HG03457 (cell line): ENCODE results near the gene SERPINA7.
"Not testable (repeated sequence)": the region's sequence is repeated elsewhere in the genome, so short reads cannot be mapped to it uniquely, and the experiment has no call there.

Experiments used
- ATAC-seq: cut with Tn5 transposase; IDR thresholded peaks from one replicate; pipeline ENCODE4 v1.9.1; 2021; ENCODE audit warnings: moderate number of reproducible peaks; ENCODE audit not compliant: unreplicated experiment

SERPINA7 gene, protein sequence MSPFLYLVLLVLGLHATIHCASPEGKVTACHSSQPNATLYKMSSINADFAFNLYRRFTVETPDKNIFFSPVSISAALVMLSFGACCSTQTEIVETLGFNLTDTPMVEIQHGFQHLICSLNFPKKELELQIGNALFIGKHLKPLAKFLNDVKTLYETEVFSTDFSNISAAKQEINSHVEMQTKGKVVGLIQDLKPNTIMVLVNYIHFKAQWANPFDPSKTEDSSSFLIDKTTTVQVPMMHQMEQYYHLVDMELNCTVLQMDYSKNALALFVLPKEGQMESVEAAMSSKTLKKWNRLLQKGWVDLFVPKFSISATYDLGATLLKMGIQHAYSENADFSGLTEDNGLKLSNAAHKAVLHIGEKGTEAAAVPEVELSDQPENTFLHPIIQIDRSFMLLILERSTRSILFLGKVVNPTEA

DNA sequence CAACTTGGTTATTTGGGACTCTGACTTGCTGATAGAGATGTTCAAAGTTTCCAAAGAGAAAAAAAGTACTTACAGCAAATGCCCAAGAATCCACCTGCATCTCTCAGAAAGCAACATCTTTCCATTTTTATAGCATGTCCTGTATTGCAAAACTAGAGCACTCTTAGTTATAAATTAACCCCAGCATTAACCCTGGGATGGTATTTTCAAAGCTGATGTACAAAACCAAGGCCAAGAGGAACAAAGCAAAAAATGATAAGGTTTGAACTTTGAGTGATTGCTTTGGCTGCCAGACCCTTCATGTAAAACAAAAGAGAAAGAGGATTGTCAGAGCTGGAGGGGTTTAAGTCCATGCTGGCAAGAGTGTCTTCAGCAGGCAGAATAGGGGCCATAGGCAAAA lies at the start of gene SERPINA7:
SERPINA7 (minus strand) TSS at position 103 of the 400 bp plus-strand sequence. CDS start 1,669 bp downstream, outside the sequence.
- no peak for ATAC-seq

- ATAC-seq, result no peak
Measured at GRCh38 chrX:106069048-106069447, 30.5 kb upstream of the SERPINA7 start.

DNA sequence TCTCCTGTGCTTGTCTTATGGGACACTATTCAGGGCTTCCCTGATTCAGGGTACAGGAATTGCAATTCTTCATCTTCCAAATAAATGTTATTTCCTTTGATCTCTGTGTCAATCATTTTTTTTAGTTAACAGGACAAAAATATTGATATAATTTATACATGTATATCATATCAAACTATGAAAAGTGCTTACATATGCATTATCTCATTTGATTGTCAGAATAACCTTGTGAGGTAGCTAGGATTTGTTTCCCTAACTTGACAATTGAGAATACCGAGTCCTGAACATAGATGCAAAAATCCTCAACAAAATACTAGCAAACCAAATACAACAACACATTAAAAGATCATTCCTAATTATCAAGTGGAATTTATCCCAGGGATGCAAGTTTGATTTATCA lies 11.5 kb upstream of the SERPINA7 start:
- no peak for ATAC-seq

DNA sequence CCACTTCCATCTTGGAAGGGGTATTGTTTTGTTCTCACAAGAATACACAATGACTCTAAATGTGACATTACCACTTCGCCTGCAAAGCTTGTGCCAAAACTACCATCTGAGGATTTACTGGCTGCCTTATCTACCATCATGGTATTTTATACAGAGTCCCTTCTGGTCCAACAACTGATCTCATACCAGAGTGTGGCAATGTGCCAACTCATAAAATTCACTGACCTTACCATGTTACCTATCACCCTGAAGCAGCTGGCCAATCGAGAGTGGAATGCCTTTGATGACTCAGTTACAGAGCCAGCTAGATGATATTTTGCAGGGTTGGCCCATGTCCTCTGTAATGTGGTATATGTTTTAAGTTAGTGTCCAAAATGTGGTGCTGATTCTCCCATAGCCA lies 3.8 kb upstream of the SERPINA7 start:
- no peak for ATAC-seq

DNA sequence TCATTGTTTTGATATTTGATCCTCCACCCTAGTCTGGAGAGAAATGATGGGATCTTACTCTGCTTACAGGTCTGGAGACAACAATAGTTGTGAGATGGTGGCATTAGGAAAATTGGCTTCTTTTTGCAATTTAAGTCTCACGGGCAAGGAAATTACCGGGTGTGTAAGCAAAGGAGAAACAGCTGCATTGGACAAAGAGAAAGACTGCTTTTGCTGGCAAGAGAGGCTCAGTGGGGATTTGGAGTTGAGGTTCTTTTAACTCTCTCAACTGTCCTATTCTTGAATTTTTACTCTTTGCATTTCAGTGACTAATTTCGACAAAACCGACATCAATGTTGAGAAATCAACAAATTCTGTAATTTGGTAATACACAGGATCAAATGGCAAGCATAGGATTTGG lies 2.3 kb upstream of the SERPINA7 start:
- no peak for ATAC-seq

DNA sequence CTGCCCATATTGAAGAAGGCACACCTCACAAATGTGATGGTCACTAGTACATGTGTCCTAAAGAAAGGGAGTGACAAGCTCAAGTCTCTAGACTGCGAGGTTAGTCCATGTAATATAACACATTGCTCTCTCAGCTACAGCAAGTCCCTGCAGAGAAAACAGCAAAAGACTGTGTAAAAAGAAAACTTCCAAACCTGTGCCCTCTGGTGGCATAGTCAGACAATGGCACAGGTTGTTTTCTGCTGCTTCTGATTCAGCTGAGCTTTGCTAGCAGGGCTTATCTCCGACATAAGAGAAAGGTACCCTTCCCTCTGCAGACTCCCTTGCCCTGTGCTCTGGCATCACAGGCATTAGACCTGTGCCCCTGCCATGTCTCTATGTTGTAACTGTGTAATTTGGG lies 1.4 kb upstream of the SERPINA7 start:
- ATAC-seq, result no peak

DNA sequence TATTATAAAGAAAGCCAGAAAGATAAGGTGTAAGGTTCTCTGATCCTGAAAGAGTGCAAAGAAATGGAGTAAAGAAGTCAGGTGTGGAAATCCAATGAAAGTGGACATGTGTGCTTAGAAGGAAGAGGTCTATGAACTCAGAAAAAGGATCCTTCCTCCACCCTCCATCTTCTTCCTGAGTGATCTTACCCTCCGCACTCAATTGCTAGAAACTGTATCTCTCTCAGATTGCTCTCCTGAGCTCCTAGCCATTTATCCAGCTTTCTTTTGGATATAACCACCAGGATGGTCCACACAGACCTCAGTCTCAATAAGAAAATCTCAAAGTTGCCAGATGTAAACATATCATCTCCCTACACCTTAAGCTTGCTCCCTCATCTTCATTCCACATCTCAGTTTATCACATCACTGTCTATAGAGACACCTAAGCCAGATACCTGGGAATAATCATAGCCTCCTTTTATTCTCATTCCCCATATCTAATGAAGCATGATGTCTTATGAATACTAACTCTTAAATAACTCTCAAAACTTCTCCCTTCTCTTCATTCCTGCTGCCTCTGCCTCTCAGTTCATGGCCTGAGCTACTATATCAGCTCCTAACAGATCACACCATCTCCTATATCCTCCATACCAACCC lies 573 bp downstream of the SERPINA7 start:
- ATAC-seq, result no peak

- no peak for ATAC-seq
Measured at GRCh38 chrX:106036716-106037115, 1.8 kb downstream of the SERPINA7 start.

- no peak for ATAC-seq
Measured at GRCh38 chrX:106035064-106035463, 3.5 kb downstream of the SERPINA7 start.

GRCh38 chrX:106023947-106024346 lies 14.6 kb downstream of the SERPINA7 start:
- ATAC-seq, result no peak

DNA sequence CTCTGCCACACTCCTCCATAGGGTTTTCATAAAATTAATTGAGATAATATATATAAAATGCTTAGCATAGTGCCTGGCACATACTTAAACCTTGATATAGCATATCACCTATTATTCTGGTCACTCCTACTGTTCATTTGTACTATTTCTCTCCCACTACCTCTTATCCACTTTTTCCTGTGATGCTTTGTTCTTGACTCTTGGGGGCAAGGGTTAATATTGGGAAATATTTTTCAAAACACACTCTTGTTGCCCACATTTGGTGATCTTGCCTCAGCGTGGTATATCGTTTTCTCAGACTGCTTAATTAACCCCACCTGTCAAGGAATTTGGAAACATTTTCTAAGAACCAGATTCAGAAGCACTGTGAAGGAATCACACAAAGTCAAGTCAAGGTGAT lies 16.3 kb downstream of the SERPINA7 start:
- ATAC-seq, result no peak

DNA sequence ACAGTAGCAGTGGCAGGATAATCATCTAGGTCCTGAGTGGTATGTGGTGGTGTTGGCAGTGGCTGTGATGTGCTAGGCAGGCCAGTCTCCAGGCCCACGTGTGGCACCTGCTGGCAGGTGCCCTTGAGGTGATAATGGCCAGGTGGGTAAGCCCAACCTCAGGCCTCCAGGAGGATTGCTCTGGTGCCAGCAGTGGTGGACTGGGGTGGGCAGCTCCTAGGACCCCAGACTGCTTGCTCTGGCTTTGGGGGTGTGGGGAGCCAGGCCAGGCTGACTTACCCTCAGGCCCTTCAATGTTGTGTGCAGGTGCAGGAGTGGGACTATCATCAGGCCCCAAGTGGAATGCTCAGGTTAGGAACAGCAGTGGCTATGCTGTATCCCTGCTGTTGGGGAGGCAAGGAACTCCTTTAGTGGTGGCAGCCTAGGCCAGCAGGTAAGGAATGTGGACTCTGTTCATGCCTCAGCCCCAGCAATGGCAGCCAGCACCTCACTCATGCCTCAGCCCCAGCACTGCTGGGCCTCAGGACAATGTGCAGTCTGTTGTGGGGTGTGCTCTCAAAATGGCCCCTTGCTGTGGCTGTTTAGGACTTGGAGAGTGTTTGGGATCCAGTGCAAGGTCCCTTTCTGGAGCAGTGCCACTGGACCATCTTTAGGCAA lies 24.3 kb downstream of the SERPINA7 start:
- no peak for ATAC-seq

DNA sequence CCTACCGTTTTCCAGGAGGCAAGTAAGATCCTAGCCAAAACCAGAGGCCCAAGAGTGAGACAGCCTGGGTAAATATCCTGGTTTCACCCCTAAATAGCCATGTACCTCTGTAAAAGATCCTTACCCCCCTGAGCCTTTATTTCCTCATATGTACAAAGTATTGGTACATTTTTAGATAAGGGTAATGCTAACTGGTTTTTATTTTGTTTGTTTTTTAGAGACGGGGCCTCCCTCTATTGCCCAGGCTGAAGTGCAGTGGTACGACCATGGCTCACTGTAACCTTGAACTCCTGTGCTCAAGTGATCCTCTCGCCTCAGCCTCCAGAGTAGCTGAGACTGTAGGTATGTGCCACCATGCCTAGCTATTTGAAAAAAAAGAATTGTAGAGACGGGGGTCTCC lies 29.4 kb downstream of the SERPINA7 start:
- ATAC-seq, result no peak

DNA sequence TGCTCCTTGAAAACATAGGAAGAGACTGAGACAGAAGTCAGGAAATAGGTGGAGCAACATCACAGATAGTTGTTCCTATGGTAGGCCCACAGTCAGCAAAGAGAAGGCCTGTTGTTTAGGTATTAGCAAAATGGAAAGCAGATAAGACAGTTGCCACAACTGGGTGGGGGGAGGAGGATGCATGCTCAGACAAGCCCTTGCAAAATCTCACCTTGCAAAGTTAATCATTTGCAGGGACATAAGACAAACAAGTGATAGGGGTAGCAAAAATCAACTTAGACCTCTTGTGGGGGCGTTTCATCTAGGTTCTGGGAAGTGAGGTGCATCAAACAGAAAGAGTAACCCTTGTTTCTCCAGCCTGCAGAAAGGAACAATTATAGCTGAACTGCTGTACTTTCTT lies 30.7 kb downstream of the SERPINA7 start:
- ATAC-seq, result no peak

DNA sequence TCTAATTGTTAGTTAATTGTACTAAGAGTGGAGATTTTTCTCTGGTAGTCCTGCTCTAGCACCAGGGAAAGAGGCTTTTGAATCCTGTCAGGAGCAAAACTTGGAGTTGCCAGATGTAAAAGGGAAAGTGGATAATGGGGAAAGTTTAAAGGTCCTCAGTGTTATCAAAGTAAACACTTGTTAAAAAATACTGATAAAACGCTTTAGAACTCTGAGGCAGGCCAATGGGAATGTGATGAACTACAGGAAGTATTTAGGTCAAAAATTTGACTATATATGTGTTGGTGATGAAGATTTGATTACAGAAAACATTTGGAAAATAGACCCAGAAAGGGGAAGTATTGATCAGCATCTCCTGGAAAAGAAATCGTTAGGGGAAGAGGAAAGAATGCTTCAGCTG lies 32.8 kb downstream of the SERPINA7 start:
- no peak for ATAC-seq

GRCh38 chrX:106000609-106001008 lies 37.9 kb downstream of the SERPINA7 start:
- not testable (repeated sequence) for ATAC-seq

GRCh38 chrX:106000203-106000602 lies 38.3 kb downstream of the SERPINA7 start:
- no peak for ATAC-seq

- ATAC-seq, result no peak
Measured at GRCh38 chrX:105999294-105999693, 39.2 kb downstream of the SERPINA7 start.

GRCh38 chrX:105988487-105988886 lies 50.0 kb downstream of the SERPINA7 start:
- not testable (repeated sequence) for ATAC-seq
